Neural progenitor cell (in vitro differentiated cells): Measurements from ENCODE around the gene MIF4GD. TPM values are rescaled to one million over a fixed set of nuclear protein-coding genes. Genes with fewer than 3 reads are reported as not detected.
"Not testable (repeated sequence)": the region's sequence is repeated elsewhere in the genome, so short reads cannot be mapped to it uniquely, and the experiment has no call there.

Experiments
- DNase-seq: peaks from one replicate; pipeline ENCODE4 v3.0.0-alpha.2; 2016; ENCODE audit warnings: low spot score
- H2AFZ ChIP-seq: fragments of 200-600 bp; sonication (generic); replicated peaks from 2 replicates; pipeline ENCODE4 v1.6.1; 2016; ENCODE audit warnings: antibody characterized with exemption
- H3F3A ChIP-seq: fragments of 200-600 bp; sonication (generic); 2 replicates; pipeline ENCODE4 v1.6.1; 2016; ENCODE audit warnings: antibody characterized with exemption, low read depth
- H3K27ac ChIP-seq: fragments of 200-600 bp; sonication (generic); 2 replicates; pipeline ENCODE4 v1.5.1; 2016; ENCODE audit warnings: mild to moderate bottlenecking
- H3K27me3 ChIP-seq: fragments of 200-600 bp; sonication (generic); 2 replicates; pipeline ENCODE4 v1.6.1; 2016; ENCODE audit warnings: mild to moderate bottlenecking, moderate library complexity
- H3K36me3 ChIP-seq: fragments of 200-600 bp; sonication (generic); 2 replicates; pipeline ENCODE4 v1.5.1; 2016
- H3K4me1 ChIP-seq: fragments of 200-600 bp; sonication (generic); 2 replicates; pipeline ENCODE4 v1.6.1; 2016; ENCODE audit warnings: mixed run types
- H3K4me2 ChIP-seq: fragments of 200-600 bp; sonication (generic); 2 replicates; pipeline ENCODE4 v1.6.1; 2016
- H3K4me3 ChIP-seq: fragments of 200-600 bp; sonication (generic); 2 replicates; pipeline ENCODE4 v1.5.1; 2016
- H3K79me2 ChIP-seq: fragments of 200-600 bp; sonication (generic); 2 replicates; pipeline ENCODE4 v1.6.1; 2016; ENCODE audit warnings: low read depth
- H3K9ac ChIP-seq: fragments of 200-600 bp; sonication (generic); 2 replicates; pipeline ENCODE4 v1.6.1; 2016
- H3K9me3 ChIP-seq: fragments of 200-600 bp; sonication (generic); 2 replicates; pipeline ENCODE4 v1.5.1; 2016; ENCODE audit warnings: low read depth
- H4K20me1 ChIP-seq: fragments of 200-600 bp; sonication (generic); 2 replicates; pipeline ENCODE4 v1.6.1; 2016; ENCODE audit warnings: low read depth
- H3K27ac Mint-ChIP-seq: 3 replicates; pipeline ENCODE4 v1.8.0; 2021; ENCODE audit warnings: mixed read lengths
- H3K27me3 Mint-ChIP-seq: 2 replicates; pipeline ENCODE4 v1.8.0; 2022; ENCODE audit warnings: low read depth, mild to moderate bottlenecking, inconsistent platforms, moderate library complexity, mixed read lengths; ENCODE audit not compliant: insufficient read depth
- H3K36me3 Mint-ChIP-seq: 3 replicates; pipeline ENCODE4 v1.8.0; 2021; ENCODE audit warnings: mixed read lengths
- H3K4me1 Mint-ChIP-seq: 3 replicates; pipeline ENCODE4 v1.8.0; 2021; ENCODE audit warnings: mixed read lengths
- H3K4me3 Mint-ChIP-seq: 3 replicates; pipeline ENCODE4 v1.8.0; 2021; ENCODE audit warnings: mild to moderate bottlenecking, moderate library complexity, mixed read lengths
- H3K9me3 Mint-ChIP-seq: 3 replicates; pipeline ENCODE4 v1.8.0; 2020; ENCODE audit warnings: mixed read lengths
- CTCF ChIP-seq: fragments of 200-600 bp; sonication (generic); IDR thresholded peaks from 2 replicates; pipeline ENCODE4 v1.5.1; 2017; ENCODE audit warnings: antibody characterized with exemption, mild to moderate bottlenecking
- EZH2 ChIP-seq: fragments of 200-600 bp; sonication (generic); IDR thresholded peaks from 2 replicates; pipeline ENCODE4 v1.6.1; 2017; ENCODE audit warnings: antibody characterized with exemption, mild to moderate bottlenecking, moderate library complexity
- EZH2phosphoT487 ChIP-seq: fragments of 200-600 bp; sonication (generic); IDR thresholded peaks from 2 replicates; pipeline ENCODE4 v1.6.1; 2017; ENCODE audit warnings: antibody characterized with exemption
- total RNA-seq: library from RNA; depleted of rRNA; stranded (reverse); fragments of >200 nt; gene quantifications from 2 replicates; pipeline ENCODE4 v1.2.3, GENCODE V29; 2015; ENCODE audit warnings: low replicate concordance

The MIF4GD gene
- total RNA-seq, 1 donor from 2014 or later = 17.7 TPM

GRCh38 chr17:75285123-75285522 is 14.1 kb upstream of the MIF4GD start:
- H4K20me1 ChIP-seq = no peaks in the 10 kb centered on the region
- peaks cover 8% of the 10 kb centered on the region for H3K4me1 Mint-ChIP-seq

GRCh38 chr17:75280189-75280588 is 9.2 kb upstream of the MIF4GD start:
- H3K27me3 Mint-ChIP-seq, H3K4me1 Mint-ChIP-seq, H3K36me3 Mint-ChIP-seq, H4K20me1 ChIP-seq, H3K9ac ChIP-seq, H3K9me3 Mint-ChIP-seq, H3K4me3 Mint-ChIP-seq, H3K36me3 ChIP-seq, H3K4me3 ChIP-seq, H2AFZ ChIP-seq, H3K79me2 ChIP-seq, H3K27ac ChIP-seq, H3K27ac Mint-ChIP-seq, DNase-seq, H3K4me1 ChIP-seq, H3K9me3 ChIP-seq, H3F3A ChIP-seq, H3K4me2 ChIP-seq, H3K27me3 ChIP-seq: not testable (repeated sequence)

More at GRCh38 chr17:75285123-75285522, 14.1 kb upstream of the MIF4GD start:
- TF ChIP-seq EZH2phosphoT487 (no peak), CTCF (no peak), EZH2 (no peak)
- H3K4me1 ChIP-seq = peaks cover 3% of the 10 kb centered on the region
- no peak overlapping the region for H3K4me3 ChIP-seq
- no peaks in the 10 kb centered on the region for H3K9me3 Mint-ChIP-seq
- peaks cover 7% of the 10 kb centered on the region for H3K27me3 Mint-ChIP-seq
- peaks cover 2% of the 10 kb centered on the region for H3F3A ChIP-seq
- no peak overlapping the region for H3K4me2 ChIP-seq
- no peak overlapping the region for H3K4me3 Mint-ChIP-seq
- DNase-seq = no peak
- H2AFZ ChIP-seq = no peak overlapping the region
- no peaks in the 10 kb centered on the region for H3K79me2 ChIP-seq
- no peak overlapping the region for H3K27ac ChIP-seq
- H3K36me3 ChIP-seq = no peaks in the 10 kb centered on the region
- no peaks in the 10 kb centered on the region for H3K9me3 ChIP-seq
- no peak overlapping the region for H3K27ac Mint-ChIP-seq
- peaks cover 5% of the 10 kb centered on the region for H3K36me3 Mint-ChIP-seq
- H3K27me3 ChIP-seq = peaks cover 14% of the 10 kb centered on the region
- no peak overlapping the region for H3K9ac ChIP-seq

GRCh38 chr17:75277664-75278071 is 6.6 kb upstream of the MIF4GD start:
- Histone ChIP-seq H3K27ac (no peak overlapping the region), H3K4me3 (no peak overlapping the region), H3K27me3 (no peaks in the 10 kb centered on the region), H3K79me2 (no peaks in the 10 kb centered on the region), H3K4me2 (no peak overlapping the region), H3K4me1 (no peaks in the 10 kb centered on the region), H3K9ac (no peak overlapping the region), H3K36me3 (no peaks in the 10 kb centered on the region), H3K9me3 (no peaks in the 10 kb centered on the region), H3F3A (no peaks in the 10 kb centered on the region), H4K20me1 (no peaks in the 10 kb centered on the region), H2AFZ (no peak overlapping the region)
- Mint-ChIP-seq H3K4me1 (no peaks in the 10 kb centered on the region), H3K27me3 (peaks cover 6% of the 10 kb centered on the region), H3K9me3 (no peaks in the 10 kb centered on the region), H3K36me3 (peaks cover 5% of the 10 kb centered on the region), H3K4me3 (no peak overlapping the region), H3K27ac (no peak overlapping the region)
- DNase-seq = no peak
- no peak for TF ChIP-seq EZH2
- no peak for TF ChIP-seq EZH2phosphoT487
- TF ChIP-seq CTCF = no peak

GRCh38 chr17:75273977-75274708 is 3.1 kb upstream of the MIF4GD start:
- no peak for DNase-seq
- Mint-ChIP-seq H3K4me3 (peak overlapping the region; percentile 69), H3K27me3 (peaks cover 8% of the 10 kb centered on the region), H3K4me1 (peaks cover 9% of the 10 kb centered on the region), H3K36me3 (peaks cover 5% of the 10 kb centered on the region), H3K9me3 (no peaks in the 10 kb centered on the region), H3K27ac (peak overlapping the region; percentile 89)
- H3K4me2 ChIP-seq = no peak overlapping the region
- H3K9ac ChIP-seq = no peak overlapping the region
- H3K4me1 ChIP-seq = peaks cover 4% of the 10 kb centered on the region
- H2AFZ ChIP-seq = no peak overlapping the region
- H3K36me3 ChIP-seq = no peaks in the 10 kb centered on the region
- H3F3A ChIP-seq = peaks cover 11% of the 10 kb centered on the region
- peaks cover 8% of the 10 kb centered on the region for H3K27me3 ChIP-seq
- TF ChIP-seq EZH2phosphoT487 (no peak), EZH2 (no peak), CTCF (no peak)
- no peaks in the 10 kb centered on the region for H3K79me2 ChIP-seq
- H4K20me1 ChIP-seq = no peaks in the 10 kb centered on the region
- H3K4me3 ChIP-seq = no peak overlapping the region
- H3K27ac ChIP-seq = no peak overlapping the region
- no peaks in the 10 kb centered on the region for H3K9me3 ChIP-seq
